GM18508 (cell line): ENCODE results near the gene ASCL5.

Source experiments
- ATAC-seq: cut with Tn5 transposase; IDR thresholded peaks from one replicate; pipeline ENCODE4 v1.9.1; 2021; ENCODE audit warnings: moderate number of reproducible peaks; ENCODE audit not compliant: insufficient read depth, unreplicated experiment

ASCL5 gene

GRCh38 chr1:201154389-201155165, 27.6 kb upstream of the ASCL5 start, which contains the start of gene TMEM9:
TSS of gene TMEM9 (minus strand) at chr1:201154474. CDS start at chr1:201153923, 551 bp downstream.
- peak; percentile 72 for ATAC-seq

GRCh38 chr1:201153474-201154388, 26.7 kb upstream of the ASCL5 start:
- ATAC-seq = peak; percentile 22

GRCh38 chr1:201149400-201149799, 22.4 kb upstream of the ASCL5 start:
- ATAC-seq = no peak

GRCh38 chr1:201147396-201148015, 20.5 kb upstream of the ASCL5 start:
- ATAC-seq = no peak

GRCh38 chr1:201146626-201147390, 19.8 kb upstream of the ASCL5 start:
- no peak for ATAC-seq

- no peak for ATAC-seq
Observed at GRCh38 chr1:201145816-201146215, 18.8 kb upstream of the ASCL5 start.

- no peak for ATAC-seq
Observed at GRCh38 chr1:201145132-201145531, 18.1 kb upstream of the ASCL5 start.

GRCh38 chr1:201144701-201145100, 17.7 kb upstream of the ASCL5 start:
- no peak for ATAC-seq

GRCh38 chr1:201143726-201144635, 17.0 kb upstream of the ASCL5 start:
- no peak for ATAC-seq

- ATAC-seq = no peak
Observed at GRCh38 chr1:201142849-201143725, 16.1 kb upstream of the ASCL5 start.

GRCh38 chr1:201142011-201142848, 15.2 kb upstream of the ASCL5 start:
- ATAC-seq = no peak

- no peak for ATAC-seq
Observed at GRCh38 chr1:201141418-201141817, 14.4 kb upstream of the ASCL5 start.

GRCh38 chr1:201140941-201141260, 13.9 kb upstream of the ASCL5 start:
- ATAC-seq = no peak

GRCh38 chr1:201140235-201140940, 13.4 kb upstream of the ASCL5 start:
- no peak for ATAC-seq

- ATAC-seq = no peak
Observed at GRCh38 chr1:201139756-201140155, 12.8 kb upstream of the ASCL5 start.

GRCh38 chr1:201139306-201139705, 12.3 kb upstream of the ASCL5 start:
- ATAC-seq = no peak

GRCh38 chr1:201138311-201138840, 11.4 kb upstream of the ASCL5 start:
- no peak for ATAC-seq
